MM.1S (cell line): ENCODE measurements around the gene MICAL2.

Experiments used
- DNase-seq: peaks from one replicate; pipeline ENCODE4 v3.0.0-alpha.2; 2015
- H2AFZ ChIP-seq: fragments of 300-600 bp; sonication (generic); 2 replicates; pipeline ENCODE4 v1.6.0; 2016; ENCODE audit warnings: antibody characterized with exemption, low read length
- H3F3A ChIP-seq: fragments of 300-600 bp; sonication (generic); 2 replicates; pipeline ENCODE4 v1.6.1; 2016; ENCODE audit warnings: mild to moderate bottlenecking, antibody characterized with exemption, low read length, moderate library complexity, mixed read lengths; ENCODE audit not compliant: insufficient read depth
- H3K27ac ChIP-seq: fragments of 300-600 bp; sonication (generic); 2 replicates; pipeline ENCODE4 v1.5.1; 2016; ENCODE audit warnings: mild to moderate bottlenecking, low read length
- H3K27me3 ChIP-seq: fragments of 300-600 bp; sonication (generic); replicated peaks from 2 replicates; pipeline ENCODE4 v1.6.0; 2016; ENCODE audit warnings: low read length; ENCODE audit not compliant: insufficient read depth
- H3K36me3 ChIP-seq: fragments of 300-600 bp; sonication (generic); replicated peaks from 2 replicates; pipeline ENCODE4 v1.6.1; 2016; ENCODE audit warnings: mild to moderate bottlenecking, low read length, mixed read lengths; ENCODE audit not compliant: insufficient read depth
- H3K4me1 ChIP-seq: fragments of 300-600 bp; sonication (generic); 2 replicates; pipeline ENCODE4 v1.6.1; 2016; ENCODE audit warnings: low read length, mixed read lengths
- H3K4me2 ChIP-seq: fragments of 300-600 bp; sonication (generic); 2 replicates; pipeline ENCODE4 v1.6.0; 2016; ENCODE audit warnings: low read depth, low read length
- H3K4me3 ChIP-seq: fragments of 300-600 bp; sonication (generic); 2 replicates; pipeline ENCODE4 v1.5.1; 2016; ENCODE audit warnings: low read length, mixed read lengths
- H3K79me2 ChIP-seq: fragments of 300-600 bp; sonication (generic); 2 replicates; pipeline ENCODE4 v1.6.1; 2016; ENCODE audit warnings: mixed run types, low read length, mixed read lengths
- H3K9ac ChIP-seq: fragments of 300-600 bp; sonication (generic); 2 replicates; pipeline ENCODE4 v1.6.1; 2016; ENCODE audit warnings: low read length, mixed read lengths
- H3K9me2 ChIP-seq: fragments of 300-600 bp; sonication (generic); replicated peaks from 2 replicates; pipeline ENCODE4 v1.6.1; 2016; ENCODE audit warnings: mild to moderate bottlenecking, low read length, mixed read lengths; ENCODE audit not compliant: insufficient read depth
- H3K9me3 ChIP-seq: fragments of 300-600 bp; sonication (generic); replicated peaks from 2 replicates; pipeline ENCODE4 v1.6.1; 2016; ENCODE audit warnings: mild to moderate bottlenecking, low read length, mixed read lengths; ENCODE audit not compliant: insufficient read depth
- H4K20me1 ChIP-seq: fragments of 300-600 bp; sonication (generic); 2 replicates; pipeline ENCODE4 v1.6.1; 2016; ENCODE audit warnings: mild to moderate bottlenecking, low read length, moderate library complexity, mixed read lengths; ENCODE audit not compliant: insufficient read depth
- EZH2 ChIP-seq: fragments of 300-600 bp; sonication (generic); optimal IDR thresholded peaks from 2 replicates; pipeline ENCODE3; 2017; ENCODE audit warnings: low read depth, mild to moderate bottlenecking, antibody characterized with exemption, low read length, mixed read lengths
- EZH2phosphoT487 ChIP-seq: fragments of 300-600 bp; sonication (generic); IDR thresholded peaks from 2 replicates; pipeline ENCODE4 v1.6.1; 2018; ENCODE audit warnings: antibody characterized with exemption, low read length
- TF ChIP-seq, protein P1 (sequence below): fragments of 300-600 bp; sonication (generic); IDR thresholded peaks from 2 replicates; pipeline ENCODE4 v1.5.1; 2016; ENCODE audit warnings: antibody characterized with exemption, low read length, mixed read lengths

The MICAL2 gene

DNA sequence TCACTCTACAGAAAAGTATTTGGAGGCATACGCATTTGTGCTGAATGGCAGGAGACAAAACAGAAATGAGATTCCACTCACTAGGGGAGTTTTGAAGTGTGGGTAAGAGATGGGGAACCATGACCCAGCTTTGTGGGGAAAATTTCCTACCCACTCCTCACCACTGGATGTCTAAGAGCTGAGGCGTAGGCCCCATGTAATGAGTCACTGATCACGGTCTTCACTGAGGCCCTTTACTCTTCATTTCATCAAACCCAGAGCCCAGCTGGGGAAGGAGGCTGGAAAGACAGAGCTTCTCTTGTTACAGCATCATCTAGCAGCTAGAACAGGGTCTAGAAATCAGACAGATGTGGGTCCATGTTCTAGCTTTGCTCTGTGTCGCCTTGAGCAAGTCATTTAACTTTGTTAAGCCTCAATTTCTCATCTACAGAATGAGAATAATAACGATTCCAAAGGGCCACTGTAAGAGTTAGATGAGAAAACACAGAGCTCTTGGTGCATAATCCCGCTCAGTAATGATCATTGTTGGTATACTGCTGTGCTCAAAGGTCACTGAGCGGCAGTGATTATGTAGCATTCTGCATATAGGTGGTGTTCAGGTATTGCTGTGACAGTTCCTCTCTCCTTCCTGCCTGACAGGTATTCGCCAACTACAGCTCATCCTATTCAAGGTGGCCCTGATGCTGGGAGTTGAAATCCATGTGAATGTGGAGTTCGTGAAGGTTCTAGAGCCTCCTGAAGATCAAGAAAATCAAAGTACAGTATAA lies 97.2 kb downstream of the MICAL2 start:
- Histone ChIP-seq H4K20me1 (no peaks in the 10 kb centered on the region), H3K4me2 (no peak overlapping the region), H3F3A (no peaks in the 10 kb centered on the region), H3K36me3 (no peaks in the 10 kb centered on the region), H2AFZ (no peak overlapping the region), H3K9me2 (no peaks in the 10 kb centered on the region), H3K27me3 (no peaks in the 10 kb centered on the region), H3K9ac (no peak overlapping the region), H3K27ac (no peak overlapping the region), H3K4me1 (peaks cover 21% of the 10 kb centered on the region), H3K79me2 (no peaks in the 10 kb centered on the region), H3K9me3 (no peaks in the 10 kb centered on the region), H3K4me3 (no peak overlapping the region)
- no peak for DNase-seq
- TF ChIP-seq EZH2 = no peak
- TF ChIP-seq, protein P1, sequence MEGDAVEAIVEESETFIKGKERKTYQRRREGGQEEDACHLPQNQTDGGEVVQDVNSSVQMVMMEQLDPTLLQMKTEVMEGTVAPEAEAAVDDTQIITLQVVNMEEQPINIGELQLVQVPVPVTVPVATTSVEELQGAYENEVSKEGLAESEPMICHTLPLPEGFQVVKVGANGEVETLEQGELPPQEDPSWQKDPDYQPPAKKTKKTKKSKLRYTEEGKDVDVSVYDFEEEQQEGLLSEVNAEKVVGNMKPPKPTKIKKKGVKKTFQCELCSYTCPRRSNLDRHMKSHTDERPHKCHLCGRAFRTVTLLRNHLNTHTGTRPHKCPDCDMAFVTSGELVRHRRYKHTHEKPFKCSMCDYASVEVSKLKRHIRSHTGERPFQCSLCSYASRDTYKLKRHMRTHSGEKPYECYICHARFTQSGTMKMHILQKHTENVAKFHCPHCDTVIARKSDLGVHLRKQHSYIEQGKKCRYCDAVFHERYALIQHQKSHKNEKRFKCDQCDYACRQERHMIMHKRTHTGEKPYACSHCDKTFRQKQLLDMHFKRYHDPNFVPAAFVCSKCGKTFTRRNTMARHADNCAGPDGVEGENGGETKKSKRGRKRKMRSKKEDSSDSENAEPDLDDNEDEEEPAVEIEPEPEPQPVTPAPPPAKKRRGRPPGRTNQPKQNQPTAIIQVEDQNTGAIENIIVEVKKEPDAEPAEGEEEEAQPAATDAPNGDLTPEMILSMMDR = no peak
- TF ChIP-seq EZH2phosphoT487 = no peak

DNA sequence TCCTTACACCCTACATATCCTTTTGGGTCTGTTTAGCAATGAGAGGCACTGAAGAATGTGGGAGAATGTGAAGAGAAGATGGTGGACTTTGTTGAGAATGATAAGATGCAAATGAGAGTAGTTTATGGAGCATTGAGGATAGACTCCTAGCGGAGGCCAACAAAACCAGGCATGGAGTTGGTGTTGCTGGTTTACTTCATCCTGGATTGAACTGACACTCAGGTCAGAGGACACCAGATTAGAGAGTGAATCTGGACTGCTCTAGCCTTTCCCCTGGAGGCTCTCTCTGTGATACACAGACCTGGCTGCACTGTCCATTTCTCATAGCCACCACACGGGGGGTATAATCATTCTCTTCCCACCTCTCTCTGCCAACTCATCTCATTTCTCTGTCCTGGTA lies 98.7 kb downstream of the MICAL2 start:
- H4K20me1 ChIP-seq = no peaks in the 10 kb centered on the region
- H3K27me3 ChIP-seq = no peaks in the 10 kb centered on the region
- H3F3A ChIP-seq = no peaks in the 10 kb centered on the region
- H3K9me3 ChIP-seq = no peaks in the 10 kb centered on the region
- no peak overlapping the region for H3K27ac ChIP-seq
- no peak overlapping the region for H3K9ac ChIP-seq
- no peaks in the 10 kb centered on the region for H3K36me3 ChIP-seq
- no peak overlapping the region for H2AFZ ChIP-seq
- H3K4me3 ChIP-seq = no peak overlapping the region
- no peak for DNase-seq
- H3K4me1 ChIP-seq = peaks cover 21% of the 10 kb centered on the region
- H3K4me2 ChIP-seq = no peak overlapping the region
- H3K9me2 ChIP-seq = no peaks in the 10 kb centered on the region
- no peaks in the 10 kb centered on the region for H3K79me2 ChIP-seq
- TF ChIP-seq, protein P1 = no peak
- TF ChIP-seq EZH2phosphoT487 = no peak
- no peak for TF ChIP-seq EZH2

DNA sequence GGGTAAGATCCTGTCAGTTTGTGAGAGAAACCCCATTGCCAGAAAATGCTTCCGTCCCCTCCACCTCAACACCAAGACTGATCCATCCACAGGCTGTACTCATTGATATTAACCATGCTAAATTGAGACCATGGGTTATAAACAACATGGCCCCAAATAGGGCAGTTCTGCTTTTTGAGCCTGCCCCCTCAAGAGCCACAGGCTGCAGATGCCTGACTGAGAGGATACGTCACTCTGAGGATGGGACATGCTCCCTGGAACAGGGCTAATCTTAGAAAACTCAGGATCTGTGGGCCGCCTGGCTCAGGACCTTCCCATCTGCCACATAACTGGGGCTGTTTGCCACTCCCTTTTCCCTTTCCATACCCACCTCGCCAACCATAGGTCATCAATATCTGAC lies 99.8 kb downstream of the MICAL2 start:
- no peaks in the 10 kb centered on the region for H3K9me2 ChIP-seq
- no peak overlapping the region for H2AFZ ChIP-seq
- no peaks in the 10 kb centered on the region for H3K27me3 ChIP-seq
- H3K36me3 ChIP-seq = no peaks in the 10 kb centered on the region
- H3K4me3 ChIP-seq = no peak overlapping the region
- H3K79me2 ChIP-seq = no peaks in the 10 kb centered on the region
- H4K20me1 ChIP-seq = no peaks in the 10 kb centered on the region
- TF ChIP-seq EZH2phosphoT487 (no peak), EZH2 (no peak)
- TF ChIP-seq, protein P1 = no peak
- no peaks in the 10 kb centered on the region for H3K9me3 ChIP-seq
- no peak overlapping the region for H3K4me2 ChIP-seq
- no peak overlapping the region for H3K27ac ChIP-seq
- H3K9ac ChIP-seq = no peak overlapping the region
- H3K4me1 ChIP-seq = peaks cover 21% of the 10 kb centered on the region
- no peak for DNase-seq
- no peaks in the 10 kb centered on the region for H3F3A ChIP-seq
